ENCODE measurements around the gene EP300.
"Not testable (repeated sequence)": the region's sequence is repeated elsewhere in the genome, so short reads cannot be mapped to it uniquely, and the experiment has no call there.

Gene EP300

GRCh38 chr22:41169157-41169556, 76.8 kb downstream of the EP300 start:
- no peak for DNase-seq

GRCh38 chr22:41171996-41172395, 79.6 kb downstream of the EP300 start:
- DNase-seq = no peak

- DNase-seq = no peak
Observed at GRCh38 chr22:41175546-41175945, 83.2 kb downstream of the EP300 start.

- no peak for DNase-seq
Observed at GRCh38 chr22:41177040-41177621, 84.7 kb downstream of the EP300 start.

GRCh38 chr22:41177622-41178424, 85.4 kb downstream of the EP300 start:
- DNase-seq = no peak

- DNase-seq = no peak
Observed at GRCh38 chr22:41178425-41178975, 86.1 kb downstream of the EP300 start.

GRCh38 chr22:41180362-41180761, 88.0 kb downstream of the EP300 start:
- not testable (repeated sequence) for DNase-seq

- no peak for DNase-seq
Observed at GRCh38 chr22:41180926-41181325, 88.5 kb downstream of the EP300 start.

- DNase-seq = no peak
Observed at GRCh38 chr22:41181349-41182241, 89.2 kb downstream of the EP300 start.

- DNase-seq = no peak
Observed at GRCh38 chr22:41184679-41185078, 92.3 kb downstream of the EP300 start.

GRCh38 chr22:41191467-41191866, 99.1 kb downstream of the EP300 start:
- no peak for DNase-seq

GRCh38 chr22:41193829-41194228, 101.4 kb downstream of the EP300 start:
- DNase-seq = no peak

- peak; percentile 11 for DNase-seq
Observed at GRCh38 chr22:41197038-41197972, 104.9 kb downstream of the EP300 start.

- DNase-seq = no peak
Observed at GRCh38 chr22:41198027-41198580, 105.7 kb downstream of the EP300 start.

GRCh38 chr22:41201141-41201540, 108.7 kb downstream of the EP300 start:
- DNase-seq = no peak

- no peak for DNase-seq
Observed at GRCh38 chr22:41203118-41203517, 110.7 kb downstream of the EP300 start.

- no peak for DNase-seq
Observed at GRCh38 chr22:41204066-41204465, 111.7 kb downstream of the EP300 start.

- DNase-seq = peak; percentile 91
Observed at GRCh38 chr22:41204992-41205900, 112.9 kb downstream of the EP300 start, which contains the start of gene L3MBTL2. L3MBTL2 (plus strand) TSS chr22:41205312; CDS start chr22:41205363, 51 bp downstream.

GRCh38 chr22:41206719-41207118, 114.3 kb downstream of the EP300 start:
- no peak for DNase-seq

GRCh38 chr22:41215409-41215808, 123.0 kb downstream of the EP300 start:
- no peak for DNase-seq
